GM12801 (cell line): Measurements from ENCODE around the gene KIF11.

Source experiments
- CTCF ChIP-seq: IDR thresholded peaks from one replicate; pipeline ENCODE4 v1.5.1; 2011; ENCODE audit warnings: control low read depth; ENCODE audit not compliant: insufficient read length; ENCODE audit errors: extremely low read depth

KIF11 gene

GRCh38 chr10:92574548-92575261, 18.2 kb upstream of the KIF11 start:
- TF ChIP-seq CTCF, result no peak

- TF ChIP-seq CTCF, result no peak
Measured at GRCh38 chr10:92575961-92576360, 17.0 kb upstream of the KIF11 start.

- TF ChIP-seq CTCF, result no peak
Measured at GRCh38 chr10:92590623-92591549, 2.0 kb upstream of the KIF11 start.

GRCh38 chr10:92591550-92592022, 1.3 kb upstream of the KIF11 start:
- no peak for TF ChIP-seq CTCF

- TF ChIP-seq CTCF, result no peak
Measured at GRCh38 chr10:92593619-92594588, 974 bp downstream of the KIF11 start.

GRCh38 chr10:92595505-92595904, 2.6 kb downstream of the KIF11 start:
- no peak for TF ChIP-seq CTCF

GRCh38 chr10:92598321-92598720, 5.4 kb downstream of the KIF11 start:
- TF ChIP-seq CTCF, result no peak
